ENCODE measurements around the gene PER3.

PER3 gene

GRCh38 chr1:7839526-7839925, 55.4 kb downstream of the PER3 start:
- ATAC-seq, result no peak

- ATAC-seq, result no peak
Measured at GRCh38 chr1:7842517-7842916, 58.4 kb downstream of the PER3 start.

GRCh38 chr1:7845761-7846160, 61.7 kb downstream of the PER3 start:
- no peak for ATAC-seq

- no peak for ATAC-seq
Measured at GRCh38 chr1:7846656-7847055, 62.6 kb downstream of the PER3 start.

GRCh38 chr1:7847599-7847998, 63.5 kb downstream of the PER3 start:
- no peak for ATAC-seq

GRCh38 chr1:7850786-7851185, 66.7 kb downstream of the PER3 start:
- no peak for ATAC-seq

GRCh38 chr1:7852804-7853683, 69.0 kb downstream of the PER3 start, which contains the start of gene UTS2:
UTS2 (minus strand) TSS chr1:7853065; CDS start chr1:7853003, 62 bp downstream.
- no peak for ATAC-seq

GRCh38 chr1:7853684-7854026, 69.6 kb downstream of the PER3 start:
- no peak for ATAC-seq

GRCh38 chr1:7856345-7856744, 72.3 kb downstream of the PER3 start:
- ATAC-seq, result no peak

- ATAC-seq, result no peak
Measured at GRCh38 chr1:7857000-7857399, 72.9 kb downstream of the PER3 start.

- ATAC-seq, result no peak
Measured at GRCh38 chr1:7857985-7858384, 73.9 kb downstream of the PER3 start.

- no peak for ATAC-seq
Measured at GRCh38 chr1:7859406-7859805, 75.3 kb downstream of the PER3 start.

GRCh38 chr1:7860130-7860529, 76.0 kb downstream of the PER3 start:
- no peak for ATAC-seq

GRCh38 chr1:7861452-7861851, 77.4 kb downstream of the PER3 start:
- ATAC-seq, result no peak

- no peak for ATAC-seq
Measured at GRCh38 chr1:7862211-7863060, 78.3 kb downstream of the PER3 start.

GRCh38 chr1:7863756-7864328, 79.8 kb downstream of the PER3 start:
- ATAC-seq, result no peak

GRCh38 chr1:7865978-7866377, 81.9 kb downstream of the PER3 start:
- no peak for ATAC-seq

GRCh38 chr1:7868070-7868780, 84.1 kb downstream of the PER3 start:
- ATAC-seq, result no peak

GRCh38 chr1:7869136-7869920, 85.2 kb downstream of the PER3 start:
- ATAC-seq, result no peak

GRCh38 chr1:7871136-7871535, 87.0 kb downstream of the PER3 start:
- ATAC-seq, result no peak

GRCh38 chr1:7873801-7874795, 90.0 kb downstream of the PER3 start:
- ATAC-seq, result no peak

All from activated CD4-positive, CD25-positive, alpha-beta regulatory T cell treated with anti-CD3 and anti-CD28 coated beads, Interleukin-2, amount 50 U/mL, for 24 hours (primary cell).